ENCODE results near the gene STK39.

The STK39 gene

DNA sequence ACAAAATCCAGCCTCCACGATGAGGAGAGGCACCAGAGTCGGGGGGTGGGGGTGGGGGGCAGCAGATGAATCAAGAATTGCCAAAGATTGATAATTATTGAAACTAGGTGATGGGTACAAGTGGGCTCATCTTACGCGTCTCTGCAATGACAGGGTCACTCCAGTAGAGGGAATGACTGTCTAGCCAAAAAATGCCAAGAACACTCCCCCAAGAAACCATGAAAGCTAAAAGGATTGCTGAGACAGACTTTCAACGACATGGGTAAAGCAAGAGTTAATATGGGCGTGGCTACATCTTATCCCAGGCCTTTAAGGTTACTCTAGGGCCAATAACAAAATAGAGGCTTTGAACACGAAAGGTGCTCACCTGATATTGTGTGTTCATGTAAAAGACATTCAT, 86.5 kb downstream of the STK39 start:
- DNase-seq (ENCODE audit: low read depth, low spot score), result no peak

- DNase-seq (ENCODE audit: low read depth, low spot score), result no peak
Measured at GRCh38 chr2:168159754-168160585, 87.4 kb downstream of the STK39 start.

DNA sequence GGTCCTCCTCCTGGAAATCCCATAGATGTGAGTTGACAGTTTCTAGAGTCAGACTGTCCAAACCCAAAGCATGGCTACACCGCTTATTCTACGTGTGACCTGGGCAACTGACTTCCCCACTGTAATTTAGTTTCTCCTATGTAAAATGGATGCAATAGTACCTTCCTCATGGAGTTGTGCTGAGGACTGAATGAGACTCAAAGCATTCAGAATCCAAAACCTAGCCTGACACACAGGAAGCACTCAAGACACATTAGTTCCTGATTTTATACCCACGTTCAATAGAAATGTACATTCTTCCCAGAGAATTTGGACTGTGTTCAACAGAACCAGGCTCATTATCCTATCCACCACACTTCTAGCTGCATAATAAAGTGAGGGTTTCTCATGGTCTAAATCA, 88.8 kb downstream of the STK39 start:
- no peak for DNase-seq (ENCODE audit: low read depth, low spot score)

- DNase-seq (ENCODE audit: low read depth, low spot score), result no peak
Measured at GRCh38 chr2:168157926-168158325, 89.5 kb downstream of the STK39 start.

DNA sequence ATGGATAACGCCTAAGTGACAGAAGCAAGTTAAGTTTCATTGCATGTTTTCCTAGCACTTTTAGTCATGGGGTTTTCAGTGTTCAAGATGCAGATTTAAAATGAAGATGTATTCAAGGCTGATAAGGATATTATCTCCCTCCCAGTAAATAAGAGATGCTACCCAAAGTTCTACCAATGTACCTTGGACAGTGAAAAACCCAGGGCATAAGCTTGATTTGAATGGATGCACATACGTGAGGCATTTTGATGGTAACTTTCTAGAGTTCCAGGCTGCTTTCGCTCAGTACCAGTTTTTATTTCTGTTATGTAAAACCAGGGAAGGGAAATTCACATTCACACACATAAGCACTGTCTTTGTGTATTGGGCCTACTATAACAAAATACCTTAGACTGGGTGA, 90.3 kb downstream of the STK39 start:
- DNase-seq (ENCODE audit: low read depth, low spot score), result no peak

DNA sequence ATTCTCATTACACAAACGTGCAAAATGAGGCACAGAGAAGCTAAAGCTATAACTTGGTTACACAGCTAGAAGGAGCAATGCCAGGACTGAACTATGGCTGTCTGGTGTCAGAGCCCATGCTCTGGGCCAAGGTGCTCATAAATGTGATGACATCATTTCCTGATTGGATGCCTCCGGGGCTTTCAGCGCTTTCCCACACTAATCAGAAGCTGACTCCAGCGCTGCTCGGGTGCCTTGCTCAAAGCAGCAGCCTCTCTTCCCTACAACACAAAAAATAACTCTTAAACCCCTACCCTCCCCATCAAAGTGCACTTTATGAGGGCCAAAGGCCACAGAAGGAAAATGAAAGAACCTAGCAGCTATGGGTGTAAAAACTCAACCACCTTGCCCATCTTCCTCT, 90.7 kb downstream of the STK39 start:
- DNase-seq (ENCODE audit: low read depth, low spot score), result no peak

GRCh38 chr2:168155680-168156079, 91.7 kb downstream of the STK39 start:
- DNase-seq (ENCODE audit: low read depth, low spot score), result no peak

GRCh38 chr2:168155046-168155445, 92.3 kb downstream of the STK39 start:
- no peak for DNase-seq (ENCODE audit: low read depth, low spot score)

- no peak for DNase-seq (ENCODE audit: low read depth, low spot score)
Measured at GRCh38 chr2:168152902-168153530, 94.4 kb downstream of the STK39 start.

DNA sequence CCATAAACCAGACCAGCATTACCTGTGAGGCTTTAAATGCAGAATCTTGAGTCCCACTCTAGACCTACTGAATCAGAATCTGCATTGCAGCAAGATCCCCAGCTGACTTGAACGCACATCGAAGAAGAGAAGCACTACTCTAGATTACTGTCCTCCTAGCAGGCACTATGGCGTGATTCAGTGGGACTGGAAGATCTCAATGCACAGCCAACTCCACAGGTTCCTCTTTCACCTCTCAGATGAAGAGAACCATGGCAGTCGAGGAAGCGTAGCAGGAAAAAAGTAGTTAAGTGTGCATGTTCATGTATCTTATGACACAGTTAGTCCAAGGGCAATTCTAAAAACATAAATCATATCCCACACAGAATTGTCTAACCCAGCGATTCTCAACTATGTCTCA, 97.4 kb downstream of the STK39 start:
- no peak for DNase-seq (ENCODE audit: low read depth, low spot score)

DNA sequence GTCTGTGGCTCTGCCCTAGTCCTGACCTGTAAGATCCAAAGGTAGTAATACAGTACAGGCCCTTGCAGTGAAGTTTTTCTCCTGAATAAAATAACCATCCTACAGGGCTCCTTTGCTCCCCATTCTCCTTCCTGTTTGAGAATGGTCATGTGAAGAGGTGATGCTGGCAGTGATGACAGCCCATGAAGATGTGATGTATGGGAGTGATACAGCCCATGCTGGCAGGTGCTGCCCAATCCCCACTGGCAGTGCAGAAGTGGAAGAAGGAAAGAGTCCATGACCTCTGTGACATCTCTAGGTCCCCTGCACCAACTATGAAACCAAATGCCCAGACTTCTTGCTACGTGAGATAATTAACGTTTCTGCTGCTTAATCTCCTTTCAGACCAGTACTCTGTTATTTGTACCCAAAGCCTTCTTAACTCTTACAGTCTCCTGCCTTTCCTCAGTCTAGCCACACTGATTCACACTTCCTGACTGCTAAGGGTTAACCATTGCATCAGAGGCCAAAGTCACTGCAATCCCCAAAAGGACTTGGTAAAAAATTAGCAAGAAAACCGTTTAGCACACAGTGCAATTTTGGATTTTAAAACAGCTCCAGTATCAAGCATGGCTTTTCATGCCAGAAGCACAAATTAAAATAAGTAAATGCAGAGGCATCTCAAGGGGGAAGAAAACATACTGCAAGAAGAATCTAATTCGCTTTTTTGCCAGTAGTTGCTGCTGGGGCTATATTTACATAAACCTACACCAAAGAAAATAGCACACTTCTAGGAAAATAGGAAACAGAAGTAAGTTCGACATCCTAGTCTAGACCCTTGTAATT, 98.0 kb downstream of the STK39 start:
- DNase-seq (ENCODE audit: low read depth, low spot score), result no peak

- no peak for DNase-seq (ENCODE audit: low read depth, low spot score)
Measured at GRCh38 chr2:168147830-168148794, 99.3 kb downstream of the STK39 start.

GRCh38 chr2:168146892-168147810, 100.2 kb downstream of the STK39 start:
- no peak for DNase-seq (ENCODE audit: low read depth, low spot score)

DNA sequence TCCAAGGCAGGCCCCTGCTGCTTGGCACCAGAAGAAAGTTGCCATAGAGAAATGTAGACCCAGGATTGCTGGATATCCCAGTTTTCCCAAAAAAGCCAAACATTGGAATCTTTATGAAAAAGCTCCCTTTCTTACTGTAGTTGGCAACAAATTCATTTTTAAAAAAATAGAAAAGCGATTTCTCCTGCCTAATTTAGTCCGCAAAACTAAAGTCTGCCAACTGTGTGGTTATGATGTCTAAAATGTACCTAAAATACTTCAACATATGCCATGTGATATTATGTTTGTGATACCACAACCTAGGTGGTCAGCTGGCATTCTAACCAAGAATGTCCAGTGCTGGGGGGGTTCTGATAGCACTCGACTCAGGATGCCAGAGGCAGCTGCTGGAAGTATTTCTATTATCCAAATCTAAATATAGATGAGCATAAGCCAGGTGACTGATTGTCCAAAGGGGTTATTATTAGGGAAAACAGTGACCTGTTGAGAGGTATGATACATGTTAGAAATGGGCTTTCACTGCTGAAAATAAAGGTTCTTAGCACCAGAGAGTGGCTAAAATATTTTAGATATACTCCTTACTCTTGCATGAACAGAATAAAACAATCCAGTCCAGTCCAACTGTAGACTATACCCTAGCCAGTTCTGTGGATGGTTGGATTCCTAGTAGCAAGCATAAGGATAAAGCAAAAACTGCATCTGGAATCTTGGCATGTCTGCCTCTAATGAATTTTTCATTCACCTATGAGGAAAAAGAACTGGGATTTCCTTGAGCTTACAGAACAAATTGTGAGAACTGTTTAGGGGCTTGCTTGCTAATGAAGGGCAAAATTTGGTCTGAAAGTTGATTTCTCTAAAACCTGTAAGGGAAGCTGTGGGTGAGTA, 101.7 kb downstream of the STK39 start:
- DNase-seq (ENCODE audit: low read depth, low spot score), result no peak

DNA sequence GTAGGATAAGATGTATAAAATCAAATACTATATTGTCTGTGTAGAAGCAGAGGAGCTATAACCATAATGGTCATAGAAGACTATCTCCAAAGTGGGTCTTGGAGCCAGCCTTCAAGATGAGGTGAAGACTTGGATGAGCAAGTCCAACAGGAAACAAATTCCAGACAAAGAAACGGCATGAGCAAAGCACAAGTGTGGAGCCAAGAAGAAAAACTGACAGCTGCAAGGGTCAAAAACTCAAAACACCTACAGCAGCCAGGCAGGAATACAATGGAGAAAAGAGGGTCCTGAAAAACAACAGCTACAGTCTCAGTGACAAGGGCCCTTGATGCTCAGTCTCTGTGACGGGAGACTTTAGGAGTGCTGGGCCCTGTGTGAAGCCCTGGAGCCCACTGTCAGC, 102.4 kb downstream of the STK39 start:
- DNase-seq (ENCODE audit: low read depth, low spot score), result no peak

- DNase-seq (ENCODE audit: low read depth, low spot score), result no peak
Measured at GRCh38 chr2:168143813-168144212, 103.6 kb downstream of the STK39 start.

DNA sequence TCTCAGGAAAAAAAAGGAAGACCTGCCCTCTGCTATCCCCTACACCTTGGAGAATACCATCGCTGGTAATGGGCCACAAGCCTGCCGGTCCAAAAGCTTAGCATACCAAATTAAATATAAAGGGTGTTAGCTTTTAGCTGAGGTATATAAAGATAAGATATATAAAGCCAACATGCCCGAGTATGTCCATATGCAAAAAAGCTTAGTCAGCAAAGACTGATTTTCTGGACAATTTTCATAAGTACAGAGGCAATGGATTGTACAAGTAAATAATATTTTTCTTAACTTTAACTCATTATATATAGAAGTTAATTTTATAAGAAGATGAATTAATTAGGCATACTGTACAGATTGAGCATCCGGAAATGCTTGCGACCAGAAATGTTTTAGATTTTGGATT, 106.5 kb downstream of the STK39 start:
- no peak for DNase-seq (ENCODE audit: low read depth, low spot score)

DNA sequence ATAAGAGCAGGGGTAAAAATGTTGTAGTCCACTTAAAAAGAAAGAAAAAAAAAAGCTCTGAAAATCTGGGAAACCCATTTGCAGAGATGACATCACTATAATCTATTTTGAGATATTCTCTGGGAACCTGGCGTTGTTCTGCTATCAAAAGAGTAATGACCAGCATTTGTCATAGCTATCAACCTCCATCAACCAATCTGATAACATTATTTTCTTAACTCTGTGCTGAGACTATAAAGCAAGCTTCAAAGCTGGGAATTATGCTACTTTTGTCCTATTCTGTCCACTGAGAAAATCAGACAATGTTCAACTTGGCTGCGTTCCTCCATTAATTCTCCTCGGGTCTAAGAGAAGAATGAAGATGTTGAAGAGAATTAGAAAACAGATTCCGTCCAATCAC, 107.5 kb downstream of the STK39 start:
- DNase-seq (ENCODE audit: low read depth, low spot score), result no peak

GRCh38 chr2:168138901-168139300, 108.5 kb downstream of the STK39 start:
- no peak for DNase-seq (ENCODE audit: low read depth, low spot score)
